Mucosa of descending colon (tissue), 3 donors: Measurements from ENCODE around the gene RMDN3. TPM values are rescaled to one million over a fixed set of nuclear protein-coding genes. Genes with fewer than 3 reads are reported as not detected.
A peak's percentile ranks its signal among the peaks of the same experiment; 100 is the strongest.

ENCODE experiments used
- ATAC-seq: fragments of 200-7000 bp; cut with Tn5 transposase; one replicate; pipeline ENCODE4 v1.9.1; 2020; ENCODE audit warnings: mild to moderate bottlenecking, moderate library complexity
- DNase-seq, 3 donors: peaks; one replicate each; pipeline ENCODE4 v3.0.0-alpha.2; 2020
- H3K36me3 ChIP-seq: fragments of 200-600 bp; one replicate; pipeline ENCODE4 v1.8.0; 2021; ENCODE audit warnings: low read depth, mild to moderate bottlenecking
- H3K4me1 ChIP-seq: fragments of 200-600 bp; one replicate; pipeline ENCODE4 v1.8.0; 2021; ENCODE audit warnings: low read depth, mild to moderate bottlenecking
- H3K4me3 ChIP-seq: fragments of 200-600 bp; one replicate; pipeline ENCODE4 v1.8.0; 2021; ENCODE audit warnings: mild to moderate bottlenecking
- H3K9me3 ChIP-seq: fragments of 200-600 bp; one replicate; pipeline ENCODE4 v1.8.0; 2021; ENCODE audit warnings: mild to moderate bottlenecking
- intact Hi-C, 2 donors: fragments of 100-400 bp; cut with DNase I in 1 of 2; cut with micrococcal nuclease in 1 of 2; formaldehyde crosslinking; loops; one replicate each; pipeline versions ENCODE4 v1.11.0 to v1.11.1; 2022; cut with DNase I, micrococcal nuclease
- total RNA-seq, 3 donors: library from RNA; stranded (reverse); fragmentation: NEBNext Ultra II Directional in 2 of 3; extraction: Animal tissue kit (Norgen Biotek cat#: 25700) in 2 of 3; gene quantifications; one replicate each; pipeline versions ENCODE4 v1.2.1 to v1.2.4, GENCODE V29; 2021 to 2023
- TF ChIP-seq, protein P1 (sequence below): fragments of 200-600 bp; IDR thresholded peaks from one replicate; pipeline ENCODE4 v1.8.0; 2022; ENCODE audit warnings: antibody characterized with exemption, mild to moderate bottlenecking
- donor health status: DM: no; HTN: no; CAD: no; lungs with moderate emphysema.
- donor health status: DM: no; HTN: no; CAD: no.
- donor health status: DM: no; HTN: yes; CAD: no.

Gene RMDN3
- total RNA-seq, 3 donors from 2014 or later, result 30.1 to 38.4 (median 37.8) TPM

DNA sequence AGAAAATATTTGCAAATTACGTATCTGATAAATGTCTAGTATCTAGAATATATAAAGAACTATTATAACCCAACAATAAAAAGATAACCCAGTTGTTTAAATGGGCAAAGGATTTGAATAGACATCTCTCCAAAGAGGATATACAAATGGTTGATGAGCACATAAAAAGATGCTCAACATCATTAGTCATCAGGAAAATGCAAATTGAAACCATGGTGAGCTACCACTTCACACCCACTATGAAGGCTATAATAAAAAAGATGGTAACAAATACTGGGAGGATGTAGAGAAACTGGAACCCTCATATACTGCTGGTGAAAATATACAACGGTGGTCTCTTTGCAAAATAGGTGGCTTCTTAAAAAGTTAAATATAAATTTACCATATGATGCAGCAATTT lies 32.1 kb downstream of the RMDN3 start:
- Histone ChIP-seq H3K4me3 (no peak overlapping the region), H3K36me3 (no peaks in the 10 kb centered on the region), H3K9me3 (no peaks in the 10 kb centered on the region), H3K4me1 (no peaks in the 10 kb centered on the region)
- DNase-seq (no peak), ATAC-seq (no peak)
- intact Hi-C loops, result no loop called here
- TF ChIP-seq, protein P1, sequence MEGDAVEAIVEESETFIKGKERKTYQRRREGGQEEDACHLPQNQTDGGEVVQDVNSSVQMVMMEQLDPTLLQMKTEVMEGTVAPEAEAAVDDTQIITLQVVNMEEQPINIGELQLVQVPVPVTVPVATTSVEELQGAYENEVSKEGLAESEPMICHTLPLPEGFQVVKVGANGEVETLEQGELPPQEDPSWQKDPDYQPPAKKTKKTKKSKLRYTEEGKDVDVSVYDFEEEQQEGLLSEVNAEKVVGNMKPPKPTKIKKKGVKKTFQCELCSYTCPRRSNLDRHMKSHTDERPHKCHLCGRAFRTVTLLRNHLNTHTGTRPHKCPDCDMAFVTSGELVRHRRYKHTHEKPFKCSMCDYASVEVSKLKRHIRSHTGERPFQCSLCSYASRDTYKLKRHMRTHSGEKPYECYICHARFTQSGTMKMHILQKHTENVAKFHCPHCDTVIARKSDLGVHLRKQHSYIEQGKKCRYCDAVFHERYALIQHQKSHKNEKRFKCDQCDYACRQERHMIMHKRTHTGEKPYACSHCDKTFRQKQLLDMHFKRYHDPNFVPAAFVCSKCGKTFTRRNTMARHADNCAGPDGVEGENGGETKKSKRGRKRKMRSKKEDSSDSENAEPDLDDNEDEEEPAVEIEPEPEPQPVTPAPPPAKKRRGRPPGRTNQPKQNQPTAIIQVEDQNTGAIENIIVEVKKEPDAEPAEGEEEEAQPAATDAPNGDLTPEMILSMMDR, result no peak

DNA sequence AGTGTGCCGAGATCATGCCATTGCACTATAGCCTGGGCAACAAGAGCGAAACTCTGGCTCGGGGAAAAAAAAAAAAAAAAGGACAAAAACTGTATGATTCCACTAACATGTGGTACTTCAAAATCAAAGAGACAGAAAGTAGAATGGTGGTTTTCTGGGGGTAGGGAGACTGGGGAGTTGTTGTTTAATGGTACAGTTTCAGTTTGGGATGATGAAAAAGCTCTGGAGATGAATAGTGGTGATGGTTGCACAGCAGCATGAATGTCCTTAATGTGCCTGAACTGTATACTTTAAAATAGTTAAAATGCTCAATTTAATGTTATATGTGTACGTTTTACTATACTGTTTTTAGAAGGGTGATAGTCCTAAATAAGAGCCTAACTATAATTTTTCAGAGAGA lies 32.7 kb downstream of the RMDN3 start:
- intact Hi-C loops, result no loop called here
- H3K9me3 ChIP-seq, result no peaks in the 10 kb centered on the region
- no peaks in the 10 kb centered on the region for H3K36me3 ChIP-seq
- ATAC-seq, result no peak
- no peaks in the 10 kb centered on the region for H3K4me1 ChIP-seq
- no peak for DNase-seq
- TF ChIP-seq, protein P1, result no peak
- H3K4me3 ChIP-seq, result no peak overlapping the region

DNA sequence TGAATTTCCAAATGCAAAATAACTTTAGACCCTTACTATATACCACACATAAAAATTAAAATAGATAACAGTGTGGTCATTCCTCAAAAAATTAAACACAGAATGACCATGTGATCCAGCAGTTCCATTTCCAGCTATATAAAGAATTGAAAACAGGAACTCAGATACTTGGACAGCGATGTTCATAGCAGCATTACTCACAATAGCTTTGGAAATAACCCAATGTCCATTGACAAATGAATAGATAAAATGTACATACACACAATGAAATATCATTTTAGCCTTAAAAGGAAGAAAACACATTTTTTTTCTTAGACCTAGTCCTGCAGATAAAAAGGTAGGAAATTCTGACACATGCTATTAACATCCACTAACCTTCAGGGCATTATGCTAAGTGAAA lies 33.4 kb downstream of the RMDN3 start:
- DNase-seq (no peak), ATAC-seq (no peak)
- H3K36me3 ChIP-seq, result no peaks in the 10 kb centered on the region
- H3K4me3 ChIP-seq, result no peak overlapping the region
- intact Hi-C loops, result no loop called here
- no peaks in the 10 kb centered on the region for H3K9me3 ChIP-seq
- TF ChIP-seq, protein P1, result no peak
- no peaks in the 10 kb centered on the region for H3K4me1 ChIP-seq

DNA sequence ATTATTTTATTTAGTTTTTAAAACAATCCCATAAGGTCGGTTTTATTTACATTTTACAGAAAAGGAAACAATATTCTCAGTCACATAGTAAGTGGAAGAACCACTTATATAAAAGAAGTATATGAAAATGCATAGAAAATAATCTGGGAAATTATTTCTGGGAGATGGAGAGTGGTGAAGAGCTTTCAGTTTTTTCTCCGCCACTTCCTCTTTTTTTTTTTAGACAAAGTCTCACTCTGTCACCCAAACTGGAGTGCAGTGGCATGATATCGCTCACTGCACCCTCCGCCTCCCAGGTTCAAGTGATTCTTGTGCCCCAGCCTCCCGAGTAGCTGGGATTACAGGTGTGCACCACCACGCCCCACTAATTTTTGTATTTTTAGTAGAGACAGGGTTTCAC lies 38.9 kb downstream of the RMDN3 start:
- Histone ChIP-seq H3K9me3 (no peaks in the 10 kb centered on the region), H3K36me3 (no peaks in the 10 kb centered on the region), H3K4me3 (no peak overlapping the region), H3K4me1 (no peaks in the 10 kb centered on the region)
- ATAC-seq (no peak), DNase-seq (no peak)
- intact Hi-C loops, result no loop called here
- TF ChIP-seq, protein P1, result no peak

DNA sequence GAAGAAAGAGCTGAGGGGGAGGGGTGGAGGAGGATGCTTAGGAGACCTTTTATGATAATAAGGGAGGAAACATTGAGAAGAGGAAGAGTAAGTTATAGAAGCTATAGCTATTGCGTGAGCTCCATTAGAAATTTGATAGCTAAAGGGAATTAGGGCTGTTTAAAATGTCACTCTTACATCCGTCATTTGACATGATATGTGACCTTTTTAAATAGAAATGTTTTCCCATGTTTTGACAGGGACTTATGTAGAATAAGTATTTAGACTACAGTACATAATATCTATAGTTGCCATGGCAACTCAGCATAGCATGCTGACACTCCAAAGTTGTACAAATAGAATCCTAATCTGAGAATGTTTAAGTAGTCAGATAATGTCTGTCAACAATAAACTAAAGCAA lies 40.9 kb downstream of the RMDN3 start:
- ATAC-seq, result no peak
- TF ChIP-seq, protein P1, result no peak
- intact Hi-C loops, result no loop called here
- no peaks in the 10 kb centered on the region for H3K36me3 ChIP-seq
- DNase-seq, result no peak
- no peak overlapping the region for H3K4me3 ChIP-seq
- H3K9me3 ChIP-seq, result no peaks in the 10 kb centered on the region
- no peaks in the 10 kb centered on the region for H3K4me1 ChIP-seq

DNA sequence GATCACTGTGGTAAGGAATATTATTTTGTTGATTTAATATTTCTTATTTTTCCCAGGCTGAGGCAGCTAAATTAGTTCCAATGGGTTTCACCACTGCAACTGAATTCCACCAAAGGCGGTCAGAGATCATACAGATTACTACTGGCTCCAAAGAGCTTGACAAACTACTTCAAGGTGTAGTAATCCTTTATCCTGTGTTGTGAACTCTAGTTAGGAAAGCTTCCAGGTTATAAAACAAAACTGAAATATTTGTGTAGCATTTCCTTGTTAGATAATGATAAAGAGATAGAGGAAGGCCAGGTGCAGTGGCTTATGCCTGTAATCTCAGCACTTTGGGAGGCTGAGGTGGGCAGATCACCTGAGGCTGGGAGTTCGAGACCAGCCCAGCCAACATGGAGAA lies 48.9 kb downstream of the RMDN3 start:
- Histone ChIP-seq H3K9me3 (no peaks in the 10 kb centered on the region), H3K36me3 (no peaks in the 10 kb centered on the region), H3K4me3 (no peak overlapping the region), H3K4me1 (peaks cover 5% of the 10 kb centered on the region)
- TF ChIP-seq, protein P1, result no peak
- ATAC-seq, result peak; percentile 84
- intact Hi-C loops, result no loop called here
- DNase-seq, result peak in 2 of 3 donors; percentile 41 to 54
